ENCODE data around the gene UNKL. TPM values are rescaled to one million over a fixed set of nuclear protein-coding genes. Genes with fewer than 3 reads are reported as not detected.

UNKL gene
- total and polyA plus RNA-seq, 2 donors (not counting 1 experiment from before 2014, with no cell fraction given): 53.9 to 178 TPM

GRCh38 chr16:1427473-1428461, 13.3 kb upstream of the UNKL start:
- TF ChIP-seq CTCF (IDR thresholded peaks at IDR 0.05) (no peak), EZH2 (IDR thresholded peaks at IDR 0.05; ENCODE audit: borderline replicate concordance, insufficient read depth, low read depth, low read length, poor library complexity, severe bottlenecking) (no peak)
- peaks cover 5% of the 10 kb centered on the region for H3K4me1 Mint-ChIP-seq
- H3K27ac Mint-ChIP-seq: no peak overlapping the region
- no peak overlapping the region for H3K4me3 Mint-ChIP-seq
- DNase-seq (no peak), ATAC-seq (ENCODE audit: low read depth) (no peak)
- H3K27me3 Mint-ChIP-seq: no peaks in the 10 kb centered on the region
- Histone ChIP-seq H3K9ac (ENCODE audit: low read length) (peak overlapping the region; percentile 35), H3K27ac (ENCODE audit: low read length in 2 of 2) (peak overlapping the region in 1 of 2 donors; percentile 50), H4K20me1 (ENCODE audit: control insufficient read depth, insufficient read depth, low read length, poor library complexity, severe bottlenecking) (no peaks in the 10 kb centered on the region), H3K79me2 (ENCODE audit: control insufficient read depth, insufficient read depth, low read length) (peaks cover 6% of the 10 kb centered on the region), H3K27me3 (replicated peaks in 1 of 4; ENCODE audit: control extremely low read depth in 1 of 4, control insufficient read depth in 3 of 4, insufficient read depth in 4 of 4, low read length in 3 of 4) (no peaks in the 10 kb centered on the region), H3K36me3 (replicated peaks in 1 of 2; ENCODE audit: control extremely low read depth in 1 of 2, control insufficient read depth in 1 of 2, extremely low read depth in 1 of 2, insufficient read depth in 2 of 2, low read length in 1 of 2) (no peaks in the 10 kb centered on the region), H3K4me1 (ENCODE audit: control insufficient read depth in 2 of 2, insufficient read depth in 2 of 2, low read length in 2 of 2) (peaks cover 15 to 34% of the 10 kb centered on the region in 2 donors), H3K4me3 (ENCODE audit: control extremely low read depth in 1 of 5, extremely low read depth in 1 of 5, insufficient read depth in 1 of 5, low read depth in 2 of 5, low read length in 4 of 5) (peak overlapping the region in 2 of 5 experiments; percentile 15 to 37), H3K4me2 (replicated peaks; ENCODE audit: low read depth, low read length, poor library complexity, severe bottlenecking) (peak overlapping the region; percentile 76), H3K9me3 (ENCODE audit: control extremely low read depth in 1 of 3, control insufficient read depth in 2 of 3, insufficient read depth in 1 of 3, low read length in 2 of 3) (no peaks in the 10 kb centered on the region), H2AFZ (ENCODE audit: insufficient read depth, low read depth, low read length, poor library complexity, severe bottlenecking) (peak overlapping the region; percentile 66)
- no peaks in the 10 kb centered on the region for H3K9me3 Mint-ChIP-seq (ENCODE audit: insufficient read depth)
- intact Hi-C loops (cut with micrococcal nuclease): loop anchor here (1.0 kb wide), 1 partner anchor 111 kb away; no protein-coding TSS in a partner anchor
- CTCF ChIA-PET: interaction anchor here (0.8 to 3.4 kb wide), 11 partner anchors 11 to 278 kb away, joined by 3 to 22 read pairs (median 4); partner anchors contain the start of genes MAPK8IP3 and TELO2
- 90% methylated on average over 50 of the region's 53 CpGs for WGBS (ENCODE audit: insufficient coverage)
- POLR2A ChIA-PET: interaction anchor here (0.7 to 1.3 kb wide), 2 partner anchors 7 to 36 kb away, joined by 3 to 9 read pairs; partner anchors contain the start of gene UQCC4

Data from B cell (primary cell).